Measurements from ENCODE around the gene SLC29A3.

SLC29A3 gene

GRCh38 chr10:71391701-71392100 lies 72.6 kb downstream of the SLC29A3 start:
- Histone ChIP-seq H3K27ac (no peak overlapping the region), H3K4me3 (ENCODE audit: low read depth in 1 of 2, low read length in 1 of 2) (no peak overlapping the region), H3K36me3 (no peaks in the 10 kb centered on the region), H3K27me3 (peaks cover 71% of the 10 kb centered on the region), H3K9me3 (no peaks in the 10 kb centered on the region), H3K4me1 (ENCODE audit: control insufficient read depth in 1 of 2, insufficient read depth in 1 of 2, low read depth in 1 of 2, low read length in 1 of 2) (peaks cover 0 to 2% of the 10 kb centered on the region in 2 experiments)
- no peak for TF ChIP-seq CTCF (IDR thresholded peaks at IDR 0.05)

GRCh38 chr10:71392292-71392691 lies 73.2 kb downstream of the SLC29A3 start:
- Histone ChIP-seq H3K36me3 (no peaks in the 10 kb centered on the region), H3K27ac (no peak overlapping the region), H3K9me3 (no peaks in the 10 kb centered on the region), H3K4me1 (ENCODE audit: control insufficient read depth in 1 of 2, insufficient read depth in 1 of 2, low read depth in 1 of 2, low read length in 1 of 2) (peaks cover under 1 to 8% of the 10 kb centered on the region in 2 experiments), H3K27me3 (peaks cover 77% of the 10 kb centered on the region), H3K4me3 (ENCODE audit: low read depth in 1 of 2, low read length in 1 of 2) (no peak overlapping the region)
- no peak for TF ChIP-seq CTCF (IDR thresholded peaks at IDR 0.05)

- Histone ChIP-seq H3K4me3 (ENCODE audit: low read depth in 1 of 2, low read length in 1 of 2) (no peak overlapping the region), H3K4me1 (ENCODE audit: control insufficient read depth in 1 of 2, insufficient read depth in 1 of 2, low read depth in 1 of 2, low read length in 1 of 2) (peaks cover 5 to 14% of the 10 kb centered on the region in 2 experiments), H3K9me3 (no peaks in the 10 kb centered on the region), H3K36me3 (no peaks in the 10 kb centered on the region), H3K27ac (no peak overlapping the region), H3K27me3 (peaks cover 85% of the 10 kb centered on the region)
- no peak for TF ChIP-seq CTCF (IDR thresholded peaks at IDR 0.05)
Measured at GRCh38 chr10:71392791-71393781, 74.0 kb downstream of the SLC29A3 start.

- no peak overlapping the region for H3K27ac ChIP-seq
- TF ChIP-seq CTCF (IDR thresholded peaks at IDR 0.05): no peak
- H3K27me3 ChIP-seq: peaks cover 93% of the 10 kb centered on the region
- H3K9me3 ChIP-seq: no peaks in the 10 kb centered on the region
- H3K4me1 ChIP-seq (ENCODE audit: control insufficient read depth in 1 of 2, insufficient read depth in 1 of 2, low read depth in 1 of 2, low read length in 1 of 2): peaks cover 5 to 14% of the 10 kb centered on the region in 2 experiments
- H3K36me3 ChIP-seq: no peaks in the 10 kb centered on the region
- H3K4me3 ChIP-seq (ENCODE audit: low read depth in 1 of 2, low read length in 1 of 2): no peak overlapping the region
Measured at GRCh38 chr10:71393841-71394475, 74.9 kb downstream of the SLC29A3 start.

- peaks cover 100% of the 10 kb centered on the region for H3K27me3 ChIP-seq
Measured at GRCh38 chr10:71394926-71395562, 76.0 kb downstream of the SLC29A3 start.

More at GRCh38 chr10:71394926-71395562, 76.0 kb downstream of the SLC29A3 start:
- H3K36me3 ChIP-seq: no peaks in the 10 kb centered on the region
- no peaks in the 10 kb centered on the region for H3K9me3 ChIP-seq
- no peak for TF ChIP-seq CTCF (IDR thresholded peaks at IDR 0.05)
- H3K4me3 ChIP-seq (ENCODE audit: low read depth in 1 of 2, low read length in 1 of 2): no peak overlapping the region
- no peak overlapping the region for H3K27ac ChIP-seq
- H3K4me1 ChIP-seq (ENCODE audit: control insufficient read depth in 1 of 2, insufficient read depth in 1 of 2, low read depth in 1 of 2, low read length in 1 of 2): peaks cover 5 to 14% of the 10 kb centered on the region in 2 experiments

All from neutrophil (primary cell).